Neural progenitor cell (in vitro differentiated cells): ENCODE results near the gene IGF2BP1. TPM values are rescaled to one million over a fixed set of nuclear protein-coding genes. Genes with fewer than 3 reads are reported as not detected.

Experiments
- DNase-seq: peaks from one replicate; pipeline ENCODE4 v3.0.0-alpha.2; 2016; ENCODE audit warnings: low spot score
- H2AFZ ChIP-seq: fragments of 200-600 bp; sonication (generic); replicated peaks from 2 replicates; pipeline ENCODE4 v1.6.1; 2016; ENCODE audit warnings: antibody characterized with exemption
- H3F3A ChIP-seq: fragments of 200-600 bp; sonication (generic); 2 replicates; pipeline ENCODE4 v1.6.1; 2016; ENCODE audit warnings: antibody characterized with exemption, low read depth
- H3K27ac ChIP-seq: fragments of 200-600 bp; sonication (generic); 2 replicates; pipeline ENCODE4 v1.5.1; 2016; ENCODE audit warnings: mild to moderate bottlenecking
- H3K27me3 ChIP-seq: fragments of 200-600 bp; sonication (generic); 2 replicates; pipeline ENCODE4 v1.6.1; 2016; ENCODE audit warnings: mild to moderate bottlenecking, moderate library complexity
- H3K36me3 ChIP-seq: fragments of 200-600 bp; sonication (generic); 2 replicates; pipeline ENCODE4 v1.5.1; 2016
- H3K4me1 ChIP-seq: fragments of 200-600 bp; sonication (generic); 2 replicates; pipeline ENCODE4 v1.6.1; 2016; ENCODE audit warnings: mixed run types
- H3K4me2 ChIP-seq: fragments of 200-600 bp; sonication (generic); 2 replicates; pipeline ENCODE4 v1.6.1; 2016
- H3K4me3 ChIP-seq: fragments of 200-600 bp; sonication (generic); 2 replicates; pipeline ENCODE4 v1.5.1; 2016
- H3K79me2 ChIP-seq: fragments of 200-600 bp; sonication (generic); 2 replicates; pipeline ENCODE4 v1.6.1; 2016; ENCODE audit warnings: low read depth
- H3K9ac ChIP-seq: fragments of 200-600 bp; sonication (generic); 2 replicates; pipeline ENCODE4 v1.6.1; 2016
- H3K9me3 ChIP-seq: fragments of 200-600 bp; sonication (generic); 2 replicates; pipeline ENCODE4 v1.5.1; 2016; ENCODE audit warnings: low read depth
- H4K20me1 ChIP-seq: fragments of 200-600 bp; sonication (generic); 2 replicates; pipeline ENCODE4 v1.6.1; 2016; ENCODE audit warnings: low read depth
- H3K27ac Mint-ChIP-seq: 3 replicates; pipeline ENCODE4 v1.8.0; 2021; ENCODE audit warnings: mixed read lengths
- H3K27me3 Mint-ChIP-seq: 2 replicates; pipeline ENCODE4 v1.8.0; 2022; ENCODE audit warnings: low read depth, mild to moderate bottlenecking, inconsistent platforms, moderate library complexity, mixed read lengths; ENCODE audit not compliant: insufficient read depth
- H3K36me3 Mint-ChIP-seq: 3 replicates; pipeline ENCODE4 v1.8.0; 2021; ENCODE audit warnings: mixed read lengths
- H3K4me1 Mint-ChIP-seq: 3 replicates; pipeline ENCODE4 v1.8.0; 2021; ENCODE audit warnings: mixed read lengths
- H3K4me3 Mint-ChIP-seq: 3 replicates; pipeline ENCODE4 v1.8.0; 2021; ENCODE audit warnings: mild to moderate bottlenecking, moderate library complexity, mixed read lengths
- H3K9me3 Mint-ChIP-seq: 3 replicates; pipeline ENCODE4 v1.8.0; 2020; ENCODE audit warnings: mixed read lengths
- EZH2 ChIP-seq: fragments of 200-600 bp; sonication (generic); IDR thresholded peaks from 2 replicates; pipeline ENCODE4 v1.6.1; 2017; ENCODE audit warnings: antibody characterized with exemption, mild to moderate bottlenecking, moderate library complexity
- EZH2phosphoT487 ChIP-seq: fragments of 200-600 bp; sonication (generic); IDR thresholded peaks from 2 replicates; pipeline ENCODE4 v1.6.1; 2017; ENCODE audit warnings: antibody characterized with exemption
- total RNA-seq: library from RNA; depleted of rRNA; stranded (reverse); fragments of >200 nt; gene quantifications from 2 replicates; pipeline ENCODE4 v1.2.3, GENCODE V29; 2015; ENCODE audit warnings: low replicate concordance
- TF ChIP-seq, protein P1 (sequence below): fragments of 200-600 bp; sonication (generic); IDR thresholded peaks from 2 replicates; pipeline ENCODE4 v1.5.1; 2017; ENCODE audit warnings: antibody characterized with exemption, mild to moderate bottlenecking

IGF2BP1 gene
- total RNA-seq, 1 donor from 2014 or later: 129 TPM

DNA sequence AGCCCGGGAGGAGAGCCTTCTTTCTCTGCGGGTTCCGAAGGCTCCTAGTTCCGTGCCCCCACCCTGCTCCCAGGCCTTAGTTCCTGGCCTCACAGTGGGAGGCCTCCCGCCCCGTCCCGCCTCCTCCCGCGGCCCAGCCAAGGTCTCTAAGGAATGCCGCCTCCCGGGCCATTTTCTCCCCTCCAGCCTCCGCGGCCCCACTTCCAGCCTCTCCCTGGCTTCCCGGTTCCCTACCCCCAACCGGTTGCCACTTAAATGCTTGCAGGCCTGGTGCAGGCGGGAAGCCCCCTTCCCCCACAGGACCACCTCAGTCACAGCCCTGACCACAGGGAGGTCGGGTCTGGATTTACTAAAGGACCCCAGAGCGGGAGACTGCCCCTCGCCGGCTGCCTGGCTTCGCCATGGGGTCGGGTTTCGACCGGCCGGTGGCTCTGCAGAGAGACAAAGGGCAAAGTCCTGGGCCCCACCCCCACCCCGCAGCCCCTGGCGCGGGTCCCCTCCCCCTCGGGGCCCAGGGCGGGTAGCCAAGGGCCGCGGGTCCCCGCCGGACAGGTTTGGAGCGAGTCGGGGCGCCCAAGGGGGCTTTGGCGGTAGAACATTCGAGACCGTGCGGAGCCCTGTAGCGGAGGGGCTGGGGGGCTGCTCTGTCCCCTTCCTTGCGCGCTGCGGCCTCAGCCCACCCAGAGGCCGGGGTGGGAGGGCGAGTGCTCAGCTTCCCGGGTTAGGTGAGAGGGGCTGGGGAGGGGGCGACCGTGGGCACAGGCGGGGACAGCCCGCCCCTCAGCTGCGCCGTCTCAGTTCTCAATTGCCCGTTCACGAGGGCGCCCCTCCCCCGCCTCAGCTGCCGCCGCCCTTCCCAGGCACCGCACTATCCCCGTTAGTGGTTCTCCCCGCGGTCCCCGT, 16.4 kb downstream of the IGF2BP1 start:
- Histone ChIP-seq H2AFZ (no peak overlapping the region), H3K79me2 (peaks cover 100% of the 10 kb centered on the region), H3K27me3 (no peaks in the 10 kb centered on the region), H3K4me1 (peaks cover 60% of the 10 kb centered on the region), H3K9me3 (no peaks in the 10 kb centered on the region), H3K9ac (peak overlapping the region; percentile 58), H3K4me2 (peak overlapping the region; percentile 95), H3K4me3 (peak overlapping the region; percentile 58), H3K36me3 (no peaks in the 10 kb centered on the region), H3F3A (peaks cover 89% of the 10 kb centered on the region), H3K27ac (peak overlapping the region; percentile 99), H4K20me1 (peaks cover 100% of the 10 kb centered on the region)
- Mint-ChIP-seq H3K27ac (peak overlapping the region; percentile 93), H3K4me1 (peaks cover 65% of the 10 kb centered on the region), H3K27me3 (peaks cover 6% of the 10 kb centered on the region), H3K9me3 (no peaks in the 10 kb centered on the region), H3K36me3 (peaks cover 15% of the 10 kb centered on the region), H3K4me3 (peak overlapping the region; percentile 82)
- no peak for TF ChIP-seq EZH2phosphoT487
- TF ChIP-seq EZH2: peak; percentile 29
- TF ChIP-seq, protein P1, sequence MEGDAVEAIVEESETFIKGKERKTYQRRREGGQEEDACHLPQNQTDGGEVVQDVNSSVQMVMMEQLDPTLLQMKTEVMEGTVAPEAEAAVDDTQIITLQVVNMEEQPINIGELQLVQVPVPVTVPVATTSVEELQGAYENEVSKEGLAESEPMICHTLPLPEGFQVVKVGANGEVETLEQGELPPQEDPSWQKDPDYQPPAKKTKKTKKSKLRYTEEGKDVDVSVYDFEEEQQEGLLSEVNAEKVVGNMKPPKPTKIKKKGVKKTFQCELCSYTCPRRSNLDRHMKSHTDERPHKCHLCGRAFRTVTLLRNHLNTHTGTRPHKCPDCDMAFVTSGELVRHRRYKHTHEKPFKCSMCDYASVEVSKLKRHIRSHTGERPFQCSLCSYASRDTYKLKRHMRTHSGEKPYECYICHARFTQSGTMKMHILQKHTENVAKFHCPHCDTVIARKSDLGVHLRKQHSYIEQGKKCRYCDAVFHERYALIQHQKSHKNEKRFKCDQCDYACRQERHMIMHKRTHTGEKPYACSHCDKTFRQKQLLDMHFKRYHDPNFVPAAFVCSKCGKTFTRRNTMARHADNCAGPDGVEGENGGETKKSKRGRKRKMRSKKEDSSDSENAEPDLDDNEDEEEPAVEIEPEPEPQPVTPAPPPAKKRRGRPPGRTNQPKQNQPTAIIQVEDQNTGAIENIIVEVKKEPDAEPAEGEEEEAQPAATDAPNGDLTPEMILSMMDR: no peak
- DNase-seq: peak; percentile 95

DNA sequence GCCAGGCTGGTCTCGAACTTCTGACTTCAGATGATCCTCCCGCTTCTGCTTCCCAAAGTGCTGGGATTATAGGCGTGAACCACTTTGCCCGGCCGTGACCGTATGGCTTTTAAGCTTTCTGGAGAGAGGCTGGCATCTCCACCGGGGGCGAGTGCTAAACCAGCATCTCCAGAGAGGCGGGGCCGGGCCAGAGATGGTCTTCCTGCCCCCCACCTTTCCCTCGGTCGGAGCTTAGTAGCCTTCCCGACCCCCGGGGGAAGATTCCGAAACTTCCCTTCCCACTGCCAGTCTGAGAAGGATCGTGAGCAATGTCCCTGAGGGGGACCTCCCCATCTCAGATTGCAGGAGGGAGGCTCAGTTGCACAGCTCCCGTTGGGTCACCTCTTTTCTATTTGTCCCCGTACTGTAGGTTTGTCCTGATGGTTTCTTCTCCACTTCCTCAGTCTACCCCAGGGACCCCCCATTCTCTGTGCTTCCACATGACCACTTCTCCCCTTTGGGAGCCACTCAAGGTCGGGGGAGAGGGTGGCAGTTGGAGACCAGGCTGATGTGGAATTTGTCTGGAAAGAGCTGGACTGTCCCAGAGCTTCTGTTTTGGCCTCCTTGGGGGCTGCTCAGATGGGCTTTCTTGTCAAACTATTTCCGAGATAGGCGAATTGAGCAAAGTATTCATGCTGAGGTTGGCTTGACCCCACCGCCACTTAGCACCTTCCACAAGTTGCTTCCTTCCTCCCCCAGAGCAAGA, 18.2 kb downstream of the IGF2BP1 start:
- peaks cover 10% of the 10 kb centered on the region for H3K36me3 Mint-ChIP-seq
- Histone ChIP-seq H3K27ac (peak overlapping the region; percentile 55), H4K20me1 (peaks cover 100% of the 10 kb centered on the region), H3K4me2 (peak overlapping the region; percentile 95), H3F3A (peaks cover 87% of the 10 kb centered on the region), H3K79me2 (peaks cover 99% of the 10 kb centered on the region), H3K27me3 (no peaks in the 10 kb centered on the region), H3K4me1 (peaks cover 74% of the 10 kb centered on the region), H2AFZ (no peak overlapping the region), H3K9ac (no peak overlapping the region), H3K4me3 (no peak overlapping the region), H3K9me3 (no peaks in the 10 kb centered on the region), H3K36me3 (no peaks in the 10 kb centered on the region)
- TF ChIP-seq EZH2 (no peak), EZH2phosphoT487 (no peak)
- TF ChIP-seq, protein P1: no peak
- H3K27me3 Mint-ChIP-seq: peaks cover 6% of the 10 kb centered on the region
- H3K4me3 Mint-ChIP-seq: peak overlapping the region; percentile 24
- no peak overlapping the region for H3K27ac Mint-ChIP-seq
- H3K9me3 Mint-ChIP-seq: no peaks in the 10 kb centered on the region
- peaks cover 71% of the 10 kb centered on the region for H3K4me1 Mint-ChIP-seq
- DNase-seq: no peak

DNA sequence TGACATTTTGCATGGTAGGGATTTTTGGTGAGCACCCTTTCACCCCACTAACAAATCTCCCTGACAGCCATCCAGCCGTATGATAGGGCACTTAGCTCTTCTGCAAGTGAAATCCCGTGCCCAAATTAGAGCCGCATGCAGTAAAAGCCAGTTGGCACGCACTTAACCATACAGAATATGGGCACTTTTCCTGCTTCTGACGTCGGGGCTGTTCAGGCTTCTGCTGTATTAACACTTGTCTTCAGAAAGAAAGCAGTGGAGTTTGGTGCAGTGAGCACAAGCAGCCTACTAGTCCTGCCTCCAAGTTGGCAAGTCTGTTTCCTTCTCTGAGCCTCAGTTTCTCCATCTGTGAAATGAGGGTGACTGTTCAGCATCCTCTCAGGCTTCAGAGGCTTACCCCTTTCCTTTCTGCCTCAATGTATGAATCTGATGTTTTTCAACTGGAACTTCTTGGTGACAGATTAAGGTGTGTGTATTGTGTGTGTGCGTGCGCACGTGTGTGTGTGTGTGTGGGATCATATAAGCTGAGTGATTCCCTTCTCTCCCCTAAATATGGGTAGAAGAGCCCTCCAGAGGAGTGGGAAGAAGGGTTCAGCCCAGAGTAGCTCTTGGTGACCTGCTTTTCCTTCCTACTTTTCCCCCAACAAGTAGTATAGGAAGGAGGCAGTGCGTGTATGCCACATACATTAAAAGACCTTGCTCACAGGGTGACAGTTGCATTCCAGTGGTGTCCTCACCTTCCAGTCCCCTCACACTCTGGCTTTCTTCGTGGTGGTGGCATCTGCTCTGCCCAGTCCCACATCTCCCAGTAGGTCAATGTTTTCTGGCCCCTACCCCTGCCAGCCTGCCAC, 19.0 kb downstream of the IGF2BP1 start:
- no peak for DNase-seq
- Histone ChIP-seq H3K27ac (peak overlapping the region; percentile 55), H4K20me1 (peaks cover 100% of the 10 kb centered on the region), H3K4me3 (no peak overlapping the region), H3K79me2 (peaks cover 99% of the 10 kb centered on the region), H2AFZ (no peak overlapping the region), H3K4me2 (peak overlapping the region; percentile 23), H3F3A (peaks cover 88% of the 10 kb centered on the region), H3K4me1 (peaks cover 81% of the 10 kb centered on the region), H3K9me3 (no peaks in the 10 kb centered on the region), H3K9ac (no peak overlapping the region), H3K27me3 (no peaks in the 10 kb centered on the region), H3K36me3 (no peaks in the 10 kb centered on the region)
- peak overlapping the region; percentile 5 for H3K27ac Mint-ChIP-seq
- H3K27me3 Mint-ChIP-seq: peaks cover 6% of the 10 kb centered on the region
- peaks cover 8% of the 10 kb centered on the region for H3K36me3 Mint-ChIP-seq
- no peaks in the 10 kb centered on the region for H3K9me3 Mint-ChIP-seq
- H3K4me1 Mint-ChIP-seq: peaks cover 74% of the 10 kb centered on the region
- no peak overlapping the region for H3K4me3 Mint-ChIP-seq
- TF ChIP-seq EZH2phosphoT487 (no peak), EZH2 (no peak)
- TF ChIP-seq, protein P1: no peak
